GM23338 (cell line): ENCODE results near the gene DRC7.

Experiments
- CREB1 ChIP-seq: fragments of 250-450 bp; sonication (Bioruptor Pico); IDR thresholded peaks from 2 replicates; pipeline ENCODE4 v1.5.0; 2020; ENCODE audit warnings: low read depth, mild to moderate bottlenecking, moderate library complexity
- EZH2 ChIP-seq: fragments of 200-600 bp; sonication (generic); IDR thresholded peaks from one replicate; pipeline ENCODE4 v1.8.0; 2017; ENCODE audit warnings: antibody characterized with exemption, mild to moderate bottlenecking, low read depth; ENCODE audit not compliant: unreplicated experiment
- EZH2phosphoT487 ChIP-seq: fragments of 200-600 bp; sonication (generic); IDR thresholded peaks from one replicate; pipeline ENCODE4 v1.8.1; 2018; ENCODE audit warnings: antibody characterized with exemption; ENCODE audit not compliant: unreplicated experiment
- JUNB ChIP-seq: IDR thresholded peaks from one replicate; pipeline ENCODE4 v1.6.1; 2016; ENCODE audit warnings: antibody characterized with exemption; ENCODE audit not compliant: unreplicated experiment
- POLR2AphosphoS5 ChIP-seq: IDR thresholded peaks from 2 replicates; pipeline ENCODE4 v1.6.1; 2016; ENCODE audit warnings: antibody characterized with exemption, low read depth
- STAT1 ChIP-seq: IDR thresholded peaks from one replicate; pipeline ENCODE4 v1.6.1; 2016; ENCODE audit warnings: antibody characterized with exemption; ENCODE audit not compliant: unreplicated experiment
- ZNF114 ChIP-seq: fragments of 250-450 bp; sonication (Bioruptor Pico); IDR thresholded peaks from 2 replicates; pipeline ENCODE4 v1.5.0; 2020; ENCODE audit warnings: mild to moderate bottlenecking, moderate library complexity
- ZNF331 ChIP-seq: fragments of 250-450 bp; sonication (Bioruptor Pico); IDR thresholded peaks from 2 replicates; pipeline ENCODE4 v1.5.0; 2020; ENCODE audit warnings: low read depth, mild to moderate bottlenecking, moderate library complexity
- TF ChIP-seq, protein P1 (sequence below), 2 experiments: fragments of 200-600 bp in 1 of 2; sonication (generic) in 1 of 2; conservative IDR thresholded peaks; 2 replicates each; pipeline versions ENCODE4 v1.5.1 to v1.6.1; 2016 to 2017; ENCODE audit warnings: antibody characterized with exemption in 2 of 2, low read depth in 2 of 2, mild to moderate bottlenecking in 2 of 2, moderate library complexity in 1 of 2
- TF ChIP-seq, protein P2 (sequence below): IDR thresholded peaks from one replicate; pipeline ENCODE4 v1.6.1; 2018; ENCODE audit warnings: antibody characterized with exemption; ENCODE audit not compliant: unreplicated experiment
- TF ChIP-seq, protein P3 (sequence below): IDR thresholded peaks from 2 replicates; pipeline ENCODE4 v1.6.1; 2016; ENCODE audit warnings: antibody characterized with exemption
- TF ChIP-seq, protein P4 (sequence below): fragments of 250-450 bp; sonication (Bioruptor Pico); IDR thresholded peaks from 2 replicates; pipeline ENCODE4 v1.5.0; 2020; ENCODE audit warnings: mild to moderate bottlenecking, moderate library complexity

DNA sequence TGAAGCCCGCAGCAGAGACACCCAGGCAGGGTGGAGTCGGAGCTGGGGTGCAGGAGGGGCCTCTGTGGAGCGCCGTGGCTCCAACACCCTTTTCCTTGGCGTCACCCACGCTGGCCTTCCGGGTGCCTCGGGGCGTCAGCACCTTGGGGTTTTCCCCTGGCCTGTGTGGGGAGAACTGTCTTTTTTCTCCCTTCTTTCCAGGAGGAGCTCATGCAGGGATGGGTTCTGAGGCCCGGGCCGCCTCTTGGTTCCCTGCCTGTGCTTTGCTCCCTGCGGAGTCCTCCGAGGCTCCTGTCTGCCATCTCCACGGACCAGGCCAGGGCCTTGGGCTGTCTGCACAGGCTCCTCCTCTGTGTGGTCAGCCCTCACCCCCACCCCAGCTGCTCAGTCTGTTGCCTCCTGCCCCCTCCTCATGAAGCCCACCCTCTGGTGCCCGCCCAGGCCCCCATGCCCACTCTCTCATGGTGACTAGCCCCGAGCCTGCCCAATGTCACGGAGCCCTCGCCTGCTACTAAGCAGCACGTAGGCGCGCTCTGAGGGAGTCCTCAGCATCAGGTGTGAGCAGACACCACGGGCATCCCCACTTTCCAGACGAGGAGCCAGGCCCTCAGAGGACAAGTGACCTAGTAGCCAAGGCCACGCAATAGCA is 45.9 kb downstream of the DRC7 start:
- TF ChIP-seq, protein P1, sequence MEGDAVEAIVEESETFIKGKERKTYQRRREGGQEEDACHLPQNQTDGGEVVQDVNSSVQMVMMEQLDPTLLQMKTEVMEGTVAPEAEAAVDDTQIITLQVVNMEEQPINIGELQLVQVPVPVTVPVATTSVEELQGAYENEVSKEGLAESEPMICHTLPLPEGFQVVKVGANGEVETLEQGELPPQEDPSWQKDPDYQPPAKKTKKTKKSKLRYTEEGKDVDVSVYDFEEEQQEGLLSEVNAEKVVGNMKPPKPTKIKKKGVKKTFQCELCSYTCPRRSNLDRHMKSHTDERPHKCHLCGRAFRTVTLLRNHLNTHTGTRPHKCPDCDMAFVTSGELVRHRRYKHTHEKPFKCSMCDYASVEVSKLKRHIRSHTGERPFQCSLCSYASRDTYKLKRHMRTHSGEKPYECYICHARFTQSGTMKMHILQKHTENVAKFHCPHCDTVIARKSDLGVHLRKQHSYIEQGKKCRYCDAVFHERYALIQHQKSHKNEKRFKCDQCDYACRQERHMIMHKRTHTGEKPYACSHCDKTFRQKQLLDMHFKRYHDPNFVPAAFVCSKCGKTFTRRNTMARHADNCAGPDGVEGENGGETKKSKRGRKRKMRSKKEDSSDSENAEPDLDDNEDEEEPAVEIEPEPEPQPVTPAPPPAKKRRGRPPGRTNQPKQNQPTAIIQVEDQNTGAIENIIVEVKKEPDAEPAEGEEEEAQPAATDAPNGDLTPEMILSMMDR (conservative IDR thresholded peaks at IDR 0.05; ENCODE audit: low read depth in 2 of 2): no peak
- no peak for TF ChIP-seq CREB1 (CRISPR knock-in tag)
- TF ChIP-seq, protein P2, sequence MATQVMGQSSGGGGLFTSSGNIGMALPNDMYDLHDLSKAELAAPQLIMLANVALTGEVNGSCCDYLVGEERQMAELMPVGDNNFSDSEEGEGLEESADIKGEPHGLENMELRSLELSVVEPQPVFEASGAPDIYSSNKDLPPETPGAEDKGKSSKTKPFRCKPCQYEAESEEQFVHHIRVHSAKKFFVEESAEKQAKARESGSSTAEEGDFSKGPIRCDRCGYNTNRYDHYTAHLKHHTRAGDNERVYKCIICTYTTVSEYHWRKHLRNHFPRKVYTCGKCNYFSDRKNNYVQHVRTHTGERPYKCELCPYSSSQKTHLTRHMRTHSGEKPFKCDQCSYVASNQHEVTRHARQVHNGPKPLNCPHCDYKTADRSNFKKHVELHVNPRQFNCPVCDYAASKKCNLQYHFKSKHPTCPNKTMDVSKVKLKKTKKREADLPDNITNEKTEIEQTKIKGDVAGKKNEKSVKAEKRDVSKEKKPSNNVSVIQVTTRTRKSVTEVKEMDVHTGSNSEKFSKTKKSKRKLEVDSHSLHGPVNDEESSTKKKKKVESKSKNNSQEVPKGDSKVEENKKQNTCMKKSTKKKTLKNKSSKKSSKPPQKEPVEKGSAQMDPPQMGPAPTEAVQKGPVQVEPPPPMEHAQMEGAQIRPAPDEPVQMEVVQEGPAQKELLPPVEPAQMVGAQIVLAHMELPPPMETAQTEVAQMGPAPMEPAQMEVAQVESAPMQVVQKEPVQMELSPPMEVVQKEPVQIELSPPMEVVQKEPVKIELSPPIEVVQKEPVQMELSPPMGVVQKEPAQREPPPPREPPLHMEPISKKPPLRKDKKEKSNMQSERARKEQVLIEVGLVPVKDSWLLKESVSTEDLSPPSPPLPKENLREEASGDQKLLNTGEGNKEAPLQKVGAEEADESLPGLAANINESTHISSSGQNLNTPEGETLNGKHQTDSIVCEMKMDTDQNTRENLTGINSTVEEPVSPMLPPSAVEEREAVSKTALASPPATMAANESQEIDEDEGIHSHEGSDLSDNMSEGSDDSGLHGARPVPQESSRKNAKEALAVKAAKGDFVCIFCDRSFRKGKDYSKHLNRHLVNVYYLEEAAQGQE: no peak
- TF ChIP-seq EZH2: no peak
- TF ChIP-seq EZH2phosphoT487: no peak
- TF ChIP-seq, protein P3, sequence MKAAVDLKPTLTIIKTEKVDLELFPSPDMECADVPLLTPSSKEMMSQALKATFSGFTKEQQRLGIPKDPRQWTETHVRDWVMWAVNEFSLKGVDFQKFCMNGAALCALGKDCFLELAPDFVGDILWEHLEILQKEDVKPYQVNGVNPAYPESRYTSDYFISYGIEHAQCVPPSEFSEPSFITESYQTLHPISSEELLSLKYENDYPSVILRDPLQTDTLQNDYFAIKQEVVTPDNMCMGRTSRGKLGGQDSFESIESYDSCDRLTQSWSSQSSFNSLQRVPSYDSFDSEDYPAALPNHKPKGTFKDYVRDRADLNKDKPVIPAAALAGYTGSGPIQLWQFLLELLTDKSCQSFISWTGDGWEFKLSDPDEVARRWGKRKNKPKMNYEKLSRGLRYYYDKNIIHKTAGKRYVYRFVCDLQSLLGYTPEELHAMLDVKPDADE: no peak
- no peak for TF ChIP-seq POLR2AphosphoS5
- no peak for TF ChIP-seq STAT1
- TF ChIP-seq, protein P4, sequence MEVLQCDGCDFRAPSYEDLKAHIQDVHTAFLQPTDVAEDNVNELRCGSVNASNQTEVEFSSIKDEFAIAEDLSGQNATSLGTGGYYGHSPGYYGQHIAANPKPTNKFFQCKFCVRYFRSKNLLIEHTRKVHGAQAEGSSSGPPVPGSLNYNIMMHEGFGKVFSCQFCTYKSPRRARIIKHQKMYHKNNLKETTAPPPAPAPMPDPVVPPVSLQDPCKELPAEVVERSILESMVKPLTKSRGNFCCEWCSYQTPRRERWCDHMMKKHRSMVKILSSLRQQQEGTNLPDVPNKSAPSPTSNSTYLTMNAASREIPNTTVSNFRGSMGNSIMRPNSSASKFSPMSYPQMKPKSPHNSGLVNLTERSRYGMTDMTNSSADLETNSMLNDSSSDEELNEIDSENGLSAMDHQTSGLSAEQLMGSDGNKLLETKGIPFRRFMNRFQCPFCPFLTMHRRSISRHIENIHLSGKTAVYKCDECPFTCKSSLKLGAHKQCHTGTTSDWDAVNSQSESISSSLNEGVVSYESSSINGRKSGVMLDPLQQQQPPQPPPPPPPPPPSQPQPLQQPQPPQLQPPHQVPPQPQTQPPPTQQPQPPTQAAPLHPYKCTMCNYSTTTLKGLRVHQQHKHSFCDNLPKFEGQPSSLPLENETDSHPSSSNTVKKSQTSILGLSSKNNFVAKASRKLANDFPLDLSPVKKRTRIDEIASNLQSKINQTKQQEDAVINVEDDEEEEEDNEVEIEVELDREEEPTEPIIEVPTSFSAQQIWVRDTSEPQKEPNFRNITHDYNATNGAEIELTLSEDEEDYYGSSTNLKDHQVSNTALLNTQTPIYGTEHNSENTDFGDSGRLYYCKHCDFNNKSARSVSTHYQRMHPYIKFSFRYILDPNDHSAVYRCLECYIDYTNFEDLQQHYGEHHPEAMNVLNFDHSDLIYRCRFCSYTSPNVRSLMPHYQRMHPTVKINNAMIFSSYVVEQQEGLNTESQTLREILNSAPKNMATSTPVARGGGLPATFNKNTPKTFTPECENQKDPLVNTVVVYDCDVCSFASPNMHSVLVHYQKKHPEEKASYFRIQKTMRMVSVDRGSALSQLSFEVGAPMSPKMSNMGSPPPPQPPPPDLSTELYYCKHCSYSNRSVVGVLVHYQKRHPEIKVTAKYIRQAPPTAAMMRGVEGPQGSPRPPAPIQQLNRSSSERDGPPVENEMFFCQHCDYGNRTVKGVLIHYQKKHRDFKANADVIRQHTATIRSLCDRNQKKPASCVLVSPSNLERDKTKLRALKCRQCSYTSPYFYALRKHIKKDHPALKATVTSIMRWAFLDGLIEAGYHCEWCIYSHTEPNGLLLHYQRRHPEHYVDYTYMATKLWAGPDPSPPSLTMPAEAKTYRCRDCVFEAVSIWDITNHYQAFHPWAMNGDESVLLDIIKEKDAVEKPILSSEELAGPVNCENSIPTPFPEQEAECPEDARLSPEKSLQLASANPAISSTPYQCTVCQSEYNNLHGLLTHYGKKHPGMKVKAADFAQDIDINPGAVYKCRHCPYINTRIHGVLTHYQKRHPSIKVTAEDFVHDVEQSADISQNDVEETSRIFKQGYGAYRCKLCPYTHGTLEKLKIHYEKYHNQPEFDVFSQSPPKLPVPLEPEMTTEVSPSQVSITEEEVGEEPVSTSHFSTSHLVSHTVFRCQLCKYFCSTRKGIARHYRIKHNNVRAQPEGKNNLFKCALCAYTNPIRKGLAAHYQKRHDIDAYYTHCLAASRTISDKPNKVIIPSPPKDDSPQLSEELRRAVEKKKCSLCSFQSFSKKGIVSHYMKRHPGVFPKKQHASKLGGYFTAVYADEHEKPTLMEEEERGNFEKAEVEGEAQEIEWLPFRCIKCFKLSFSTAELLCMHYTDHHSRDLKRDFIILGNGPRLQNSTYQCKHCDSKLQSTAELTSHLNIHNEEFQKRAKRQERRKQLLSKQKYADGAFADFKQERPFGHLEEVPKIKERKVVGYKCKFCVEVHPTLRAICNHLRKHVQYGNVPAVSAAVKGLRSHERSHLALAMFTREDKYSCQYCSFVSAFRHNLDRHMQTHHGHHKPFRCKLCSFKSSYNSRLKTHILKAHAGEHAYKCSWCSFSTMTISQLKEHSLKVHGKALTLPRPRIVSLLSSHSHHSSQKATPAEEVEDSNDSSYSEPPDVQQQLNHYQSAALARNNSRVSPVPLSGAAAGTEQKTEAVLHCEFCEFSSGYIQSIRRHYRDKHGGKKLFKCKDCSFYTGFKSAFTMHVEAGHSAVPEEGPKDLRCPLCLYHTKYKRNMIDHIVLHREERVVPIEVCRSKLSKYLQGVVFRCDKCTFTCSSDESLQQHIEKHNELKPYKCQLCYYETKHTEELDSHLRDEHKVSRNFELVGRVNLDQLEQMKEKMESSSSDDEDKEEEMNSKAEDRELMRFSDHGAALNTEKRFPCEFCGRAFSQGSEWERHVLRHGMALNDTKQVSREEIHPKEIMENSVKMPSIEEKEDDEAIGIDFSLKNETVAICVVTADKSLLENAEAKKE (CRISPR knock-in tag): no peak
- no peak for TF ChIP-seq JUNB
- TF ChIP-seq ZNF114 (CRISPR knock-in tag): no peak
- no peak for TF ChIP-seq ZNF331 (CRISPR knock-in tag)
